GM18861 (cell line): ENCODE measurements around the gene KLKB1.
"Not testable (repeated sequence)": the region's sequence is repeated elsewhere in the genome, so short reads cannot be mapped to it uniquely, and the experiment has no call there.

Source experiments
- ATAC-seq: cut with Tn5 transposase; IDR thresholded peaks from one replicate; pipeline ENCODE4 v1.9.1; 2021; ENCODE audit not compliant: unreplicated experiment

KLKB1 gene

GRCh38 chr4:186226521-186227189 lies 652 bp upstream of the KLKB1 start:
- no peak for ATAC-seq

GRCh38 chr4:186227744-186228513 lies 622 bp downstream of the KLKB1 start:
- ATAC-seq, result no peak

GRCh38 chr4:186228514-186228894 lies 1.2 kb downstream of the KLKB1 start:
- no peak for ATAC-seq

GRCh38 chr4:186234367-186234766 lies 7.1 kb downstream of the KLKB1 start:
- no peak for ATAC-seq

- ATAC-seq, result no peak
These were observed 8.8 kb downstream of the KLKB1 start for GRCh38 chr4:186236126-186236525.

GRCh38 chr4:186240452-186240847 lies 13.1 kb downstream of the KLKB1 start:
- no peak for ATAC-seq

GRCh38 chr4:186240848-186241491 lies 13.7 kb downstream of the KLKB1 start:
- ATAC-seq, result no peak

- ATAC-seq, result no peak
These were observed 14.3 kb downstream of the KLKB1 start for GRCh38 chr4:186241616-186242015.

- not testable (repeated sequence) for ATAC-seq
These were observed 14.7 kb downstream of the KLKB1 start for GRCh38 chr4:186242031-186242430.

GRCh38 chr4:186243331-186243730 lies 16.0 kb downstream of the KLKB1 start:
- no peak for ATAC-seq

GRCh38 chr4:186244835-186245234 lies 17.5 kb downstream of the KLKB1 start:
- no peak for ATAC-seq

GRCh38 chr4:186247062-186247752 lies 19.9 kb downstream of the KLKB1 start:
- not testable (repeated sequence) for ATAC-seq

- no peak for ATAC-seq
These were observed 21.3 kb downstream of the KLKB1 start for GRCh38 chr4:186248643-186249042.

GRCh38 chr4:186249785-186250754 lies 22.8 kb downstream of the KLKB1 start:
- ATAC-seq, result no peak

GRCh38 chr4:186250760-186251159 lies 23.5 kb downstream of the KLKB1 start:
- no peak for ATAC-seq

- ATAC-seq, result no peak
These were observed 27.8 kb downstream of the KLKB1 start for GRCh38 chr4:186255122-186255521.

- ATAC-seq, result no peak
These were observed 31.0 kb downstream of the KLKB1 start for GRCh38 chr4:186258216-186258811.

- no peak for ATAC-seq
These were observed 32.8 kb downstream of the KLKB1 start for GRCh38 chr4:186260117-186260503.

- ATAC-seq, result no peak
These were observed 33.5 kb downstream of the KLKB1 start for GRCh38 chr4:186260504-186261448.
